C4-2B (cell line): ENCODE measurements around the gene PIGL.

Source experiments
- H3K27ac ChIP-seq: fragments of 450-650 bp; 2 replicates; pipeline ENCODE4 v1.5.1; 2017
- ZFX ChIP-seq: fragments of 450-650 bp; IDR thresholded peaks from 2 replicates; pipeline ENCODE4 v1.6.1; 2017
- TF ChIP-seq, protein P1 (sequence below): fragments of 450-650 bp; conservative IDR thresholded peaks from 2 replicates; pipeline ENCODE4 v1.5.1; 2017; ENCODE audit warnings: mild to moderate bottlenecking

PIGL gene

DNA sequence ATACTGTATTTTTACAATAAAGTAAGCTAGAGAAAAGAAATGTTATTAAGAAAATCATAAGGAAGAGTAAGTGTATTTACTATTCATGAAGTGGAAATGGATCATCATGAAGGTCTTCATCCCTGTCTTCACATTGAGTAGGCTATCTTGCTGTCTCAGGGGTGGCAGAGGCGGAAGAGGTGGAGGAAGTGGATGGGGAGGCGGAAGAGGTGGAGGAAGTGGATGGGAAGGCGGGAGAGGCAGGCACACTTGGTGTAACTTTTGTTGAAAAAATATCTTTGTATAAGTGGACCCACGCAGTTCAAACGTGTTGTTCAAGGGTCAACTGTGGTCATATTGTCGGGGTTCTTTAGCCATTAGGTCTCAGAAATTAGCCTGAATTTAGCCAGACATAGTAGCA is 50.2 kb downstream of the PIGL start:
- TF ChIP-seq ZFX = no peak
- TF ChIP-seq, protein P1, sequence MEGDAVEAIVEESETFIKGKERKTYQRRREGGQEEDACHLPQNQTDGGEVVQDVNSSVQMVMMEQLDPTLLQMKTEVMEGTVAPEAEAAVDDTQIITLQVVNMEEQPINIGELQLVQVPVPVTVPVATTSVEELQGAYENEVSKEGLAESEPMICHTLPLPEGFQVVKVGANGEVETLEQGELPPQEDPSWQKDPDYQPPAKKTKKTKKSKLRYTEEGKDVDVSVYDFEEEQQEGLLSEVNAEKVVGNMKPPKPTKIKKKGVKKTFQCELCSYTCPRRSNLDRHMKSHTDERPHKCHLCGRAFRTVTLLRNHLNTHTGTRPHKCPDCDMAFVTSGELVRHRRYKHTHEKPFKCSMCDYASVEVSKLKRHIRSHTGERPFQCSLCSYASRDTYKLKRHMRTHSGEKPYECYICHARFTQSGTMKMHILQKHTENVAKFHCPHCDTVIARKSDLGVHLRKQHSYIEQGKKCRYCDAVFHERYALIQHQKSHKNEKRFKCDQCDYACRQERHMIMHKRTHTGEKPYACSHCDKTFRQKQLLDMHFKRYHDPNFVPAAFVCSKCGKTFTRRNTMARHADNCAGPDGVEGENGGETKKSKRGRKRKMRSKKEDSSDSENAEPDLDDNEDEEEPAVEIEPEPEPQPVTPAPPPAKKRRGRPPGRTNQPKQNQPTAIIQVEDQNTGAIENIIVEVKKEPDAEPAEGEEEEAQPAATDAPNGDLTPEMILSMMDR = no peak
- no peak overlapping the region for H3K27ac ChIP-seq

DNA sequence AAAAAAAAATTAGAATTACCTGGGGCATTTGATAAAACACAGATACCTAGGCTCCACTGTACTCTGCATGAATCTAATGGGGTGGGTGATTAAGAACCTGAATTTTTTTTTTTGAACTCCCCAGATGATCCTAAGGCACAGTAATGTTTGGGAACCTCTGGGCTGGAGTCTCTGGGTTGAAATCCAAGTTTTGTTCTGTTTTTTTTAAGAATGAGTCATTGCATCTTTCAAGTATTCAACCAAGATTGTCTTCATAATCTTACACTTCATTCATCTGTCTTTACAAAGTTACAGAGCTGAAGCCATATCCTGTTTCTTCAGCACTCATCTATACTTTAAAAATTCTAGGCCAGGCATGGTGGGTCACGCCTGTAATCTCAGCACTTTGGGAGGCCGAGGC is 52.6 kb downstream of the PIGL start:
- no peak overlapping the region for H3K27ac ChIP-seq
- no peak for TF ChIP-seq ZFX
- TF ChIP-seq, protein P1 = no peak

DNA sequence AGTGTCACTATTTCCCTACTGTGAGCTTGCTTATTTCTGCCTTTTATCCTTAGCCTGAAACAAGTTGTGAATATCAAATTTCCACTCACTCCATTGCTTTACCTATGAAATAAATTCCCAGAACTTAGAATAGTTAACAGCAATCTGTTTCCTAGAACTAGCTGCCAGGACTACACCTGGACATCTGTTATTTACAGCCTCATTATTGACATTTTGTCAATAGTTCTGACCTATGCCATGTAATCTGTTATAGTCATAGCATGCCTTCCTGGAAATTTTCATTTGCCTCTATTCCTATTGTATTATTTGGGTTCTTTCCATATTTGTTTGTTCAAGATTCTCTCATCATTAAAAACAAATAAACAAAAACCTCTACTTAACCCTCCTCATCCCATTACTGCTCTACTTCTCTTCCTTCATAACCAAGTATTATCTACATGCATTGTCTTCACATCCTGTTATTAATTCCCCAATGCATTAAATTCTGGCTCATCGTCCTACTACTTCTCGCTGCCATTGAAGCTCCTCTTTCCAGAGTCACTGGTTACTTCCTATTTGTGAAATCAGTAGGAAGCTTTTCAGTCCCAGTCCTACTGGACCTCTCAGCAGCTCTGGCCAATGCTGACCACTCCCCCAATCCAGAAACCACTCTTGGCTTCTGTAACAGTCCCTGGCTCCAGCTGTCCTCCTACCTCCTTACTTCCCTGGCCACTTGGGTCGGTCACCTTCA is 55.3 kb downstream of the PIGL start:
- TF ChIP-seq, protein P1 = no peak
- TF ChIP-seq ZFX = no peak
- H3K27ac ChIP-seq = no peak overlapping the region

DNA sequence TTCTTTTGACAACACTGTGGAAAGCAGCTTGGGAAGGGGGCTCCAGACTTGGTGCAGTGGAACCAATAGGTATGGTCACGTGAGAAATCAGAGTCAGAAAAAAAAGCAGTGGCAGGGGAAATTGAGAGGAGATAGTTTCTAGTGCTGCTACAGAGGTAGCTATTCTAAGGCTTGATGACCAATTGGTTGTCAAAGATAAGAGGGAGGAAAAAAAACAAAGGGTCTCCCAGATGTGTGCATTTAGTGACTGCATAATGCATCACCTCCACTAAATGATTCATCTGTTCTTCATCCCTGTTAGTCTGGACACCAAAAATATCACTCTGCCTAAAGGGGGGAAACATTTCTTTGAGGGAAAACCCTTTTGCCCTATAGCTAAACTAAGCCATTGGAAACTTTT is 56.5 kb downstream of the PIGL start:
- H3K27ac ChIP-seq = no peak overlapping the region
- TF ChIP-seq ZFX = no peak
- TF ChIP-seq, protein P1 = no peak

DNA sequence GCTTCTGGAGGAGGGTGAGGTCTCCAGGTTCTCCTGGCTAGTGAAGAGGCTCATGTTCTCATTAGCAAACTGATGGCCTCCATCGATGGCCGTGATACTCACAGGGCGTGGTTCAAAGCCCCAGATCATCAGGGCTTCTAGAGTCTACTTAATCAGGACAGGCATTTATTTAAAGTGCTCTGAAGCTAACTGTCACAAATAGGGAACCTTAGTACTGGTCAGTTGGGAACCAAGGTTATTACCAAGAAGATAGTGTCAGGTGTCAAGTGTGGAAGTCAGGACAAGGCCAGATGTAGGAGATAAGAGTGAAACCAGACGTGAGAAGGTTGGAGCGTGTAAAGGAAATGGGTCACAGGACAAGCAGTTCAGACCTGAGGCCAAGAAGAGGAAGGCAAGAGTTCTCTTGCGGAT is 56.9 kb downstream of the PIGL start:
- TF ChIP-seq, protein P1 = no peak
- no peak for TF ChIP-seq ZFX
- H3K27ac ChIP-seq = no peak overlapping the region

DNA sequence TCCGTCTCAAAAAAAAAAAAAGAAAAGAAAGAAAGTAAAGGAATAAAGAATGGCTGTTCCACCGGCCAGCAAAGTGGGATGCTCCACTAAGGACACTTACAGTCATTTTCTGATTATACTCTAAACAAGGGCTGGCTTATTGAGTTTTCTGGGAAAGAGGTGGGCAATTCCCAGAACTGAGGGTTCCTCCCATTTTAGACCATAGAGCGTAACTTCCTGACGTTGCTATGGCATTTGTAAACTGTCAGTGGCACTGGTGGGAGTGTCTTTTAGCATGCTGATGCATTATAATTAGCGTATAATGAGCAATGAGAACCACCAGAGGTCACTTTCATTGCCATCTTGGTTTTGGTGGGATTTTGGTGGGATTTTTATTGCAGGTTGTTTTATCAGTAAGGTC is 58.0 kb downstream of the PIGL start:
- TF ChIP-seq, protein P1 = no peak
- no peak for TF ChIP-seq ZFX
- H3K27ac ChIP-seq = no peak overlapping the region

DNA sequence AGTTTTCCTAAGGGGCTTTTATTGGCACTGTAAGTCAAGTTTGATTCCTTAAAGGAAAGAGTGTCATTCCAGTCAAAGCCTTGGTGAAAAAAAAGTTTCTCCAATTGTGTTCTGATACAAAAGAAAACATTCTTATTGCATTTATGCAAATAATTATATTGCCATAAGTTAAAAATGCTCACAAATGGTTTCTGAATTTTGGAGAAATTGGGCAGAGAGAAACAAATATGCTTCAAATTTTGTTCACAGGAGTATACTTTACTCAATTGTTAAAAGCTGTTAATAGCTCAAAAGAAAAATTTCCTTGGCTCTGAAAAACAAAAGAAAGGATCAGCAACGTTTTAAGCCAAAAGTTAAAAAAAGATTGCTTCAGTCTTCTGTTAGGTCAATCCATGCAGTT is 60.2 kb downstream of the PIGL start:
- H3K27ac ChIP-seq = no peak overlapping the region
- TF ChIP-seq, protein P1 = no peak
- no peak for TF ChIP-seq ZFX
